SK-N-SH (cell line): Measurements from ENCODE around the gene EDEM2.

Experiments
- CTCF ChIP-seq: fragments of 200-600 bp; sonication (generic); IDR thresholded peaks from 2 replicates; pipeline ENCODE4 v1.6.1; 2017; ENCODE audit warnings: antibody characterized with exemption, mild to moderate bottlenecking, moderate library complexity
- IRF3 ChIP-seq: fragments of 150-350 bp; IDR thresholded peaks from 2 replicates; pipeline ENCODE4 v1.6.1; 2016; ENCODE audit warnings: mild to moderate bottlenecking, low read depth, low read length
- TCF12 ChIP-seq: IDR thresholded peaks from 2 replicates; pipeline ENCODE4 v1.4.0; 2012

DNA sequence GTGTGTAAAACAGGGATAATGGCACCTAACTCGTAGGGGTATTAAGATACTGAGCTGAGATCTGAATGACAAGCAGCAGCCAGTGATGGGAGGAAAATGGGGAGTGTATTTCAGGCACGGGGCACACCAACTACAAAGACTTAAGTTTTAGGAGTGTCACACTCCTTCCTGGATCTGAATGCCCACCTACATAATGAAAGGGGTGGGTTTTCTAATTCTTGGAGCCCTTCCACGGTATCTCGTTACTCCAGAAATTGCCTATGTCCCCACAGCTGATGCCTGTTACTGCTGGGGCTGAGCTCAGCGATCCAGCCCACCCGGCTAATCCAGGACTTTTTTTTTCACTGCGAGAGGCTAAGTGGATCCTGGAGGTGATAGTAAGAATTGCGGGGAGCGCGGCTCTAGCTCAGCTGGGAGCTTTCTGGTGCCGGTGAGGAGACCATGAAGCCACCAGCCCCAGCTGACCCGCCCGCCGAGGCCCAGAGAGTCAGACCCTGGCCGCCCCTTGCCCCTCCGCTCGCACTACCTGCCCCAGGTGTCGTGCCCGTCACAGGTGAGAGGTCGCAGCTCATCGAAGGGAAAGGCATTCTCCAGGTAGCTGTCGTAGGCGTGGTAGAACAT lies 727 bp downstream of the EDEM2 start:
- TF ChIP-seq CTCF (no peak; the same call in 1 of the 2 replicates), IRF3 (no peak), TCF12 (no peak)
